HEK293 (cell line): ENCODE data around the gene AP1AR.
"Not testable (repeated sequence)": the region's sequence is repeated elsewhere in the genome, so short reads cannot be mapped to it uniquely, and the experiment has no call there.

Experiments
- CTCF ChIA-PET: fragments of 350-600 bp; formaldehyde crosslinking; extraction: SDS; loops from one replicate; lab custom pipeline; 2021; ENCODE audit warnings: antibody characterized with exemption; lab: Yijun Ruan, JAX
- POLR2A ChIA-PET: fragments of 300-600 bp; formaldehyde crosslinking; extraction: SDS; loops from one replicate; lab custom pipeline; 2020; ENCODE audit warnings: antibody characterized with exemption, inconsistent platforms; lab: Yijun Ruan, JAX
- H3K27ac ChIP-seq: fragments of 200-500 bp; sonication (Bioruptor generic); 2 replicates; pipeline ENCODE4 v1.5.1; 2014; ENCODE audit warnings: low read depth, low read length, control low read depth, inconsistent platforms; ENCODE audit errors: extremely low read depth
- H3K36me3 ChIP-seq, 2 experiments: fragments of 200-500 bp in 1 of 2; sonication (Bioruptor generic) in 1 of 2; 1 replicate in 1 of 2; 2 replicates in 1 of 2; pipeline ENCODE4 v1.5.1; 2014 to 2017; ENCODE audit warnings: inconsistent platforms in 2 of 2, low read length in 2 of 2; ENCODE audit not compliant: control insufficient read depth in 2 of 2, insufficient read depth in 1 of 2
- H3K4me1 ChIP-seq: fragments of 200-500 bp; sonication (Bioruptor generic); 2 replicates; pipeline ENCODE4 v1.5.1; 2014; ENCODE audit warnings: mild to moderate bottlenecking, low read length, inconsistent platforms; ENCODE audit not compliant: control insufficient read depth, insufficient read depth
- H3K4me3 ChIP-seq: 2 replicates; pipeline ENCODE4 v1.5.1; 2011; ENCODE audit warnings: low read depth, mild to moderate bottlenecking, control low read depth, low read length, moderate library complexity
- H3K9me3 ChIP-seq: fragments of 200-500 bp; sonication (Bioruptor generic); 2 replicates; pipeline ENCODE4 v1.5.1; 2014; ENCODE audit warnings: low read depth, low read length, inconsistent platforms; ENCODE audit not compliant: control insufficient read depth, insufficient read depth
- EGR2 ChIP-seq: fragments of 450-650 bp; formaldehyde crosslinking; IDR thresholded peaks from 2 replicates; pipeline ENCODE4 v1.5.1; 2016; ENCODE audit warnings: low read depth, missing biosample characterization, missing genetic modification characterization
- HOXD13 ChIP-seq: sonication (generic); formaldehyde crosslinking; IDR thresholded peaks from 2 replicates; pipeline ENCODE4 v1.8.0; 2022; ENCODE audit warnings: missing genetic modification reagents, borderline replicate concordance
- IKZF3 ChIP-seq: fragments of 450-650 bp; IDR thresholded peaks from 2 replicates; pipeline ENCODE4 v1.5.0; 2018; ENCODE audit warnings: missing biosample characterization, mild to moderate bottlenecking, missing genetic modification characterization, moderate library complexity
- MZF1 ChIP-seq: fragments of 450-650 bp; formaldehyde crosslinking; IDR thresholded peaks from 2 replicates; pipeline ENCODE4 v1.5.1; 2017; ENCODE audit warnings: missing biosample characterization, missing genetic modification characterization, borderline replicate concordance
- REST ChIP-seq: fragments of 450-650 bp; formaldehyde crosslinking; IDR thresholded peaks from 2 replicates; pipeline ENCODE4 v1.5.1; 2016; ENCODE audit warnings: missing biosample characterization, missing genetic modification characterization
- YY1 ChIP-seq: fragments of 450-650 bp; formaldehyde crosslinking; IDR thresholded peaks from 2 replicates; pipeline ENCODE4 v1.5.1; 2018; ENCODE audit warnings: missing biosample characterization, missing genetic modification characterization
- ZBTB17 ChIP-seq: fragments of 450-650 bp; formaldehyde crosslinking; IDR thresholded peaks from 2 replicates; pipeline ENCODE4 v1.5.1; 2016; ENCODE audit warnings: missing biosample characterization, missing genetic modification characterization
- ZBTB20 ChIP-seq: fragments of 450-650 bp; formaldehyde crosslinking; IDR thresholded peaks from 2 replicates; pipeline ENCODE4 v1.5.1; 2016; ENCODE audit warnings: missing biosample characterization, missing genetic modification characterization
- ZBTB48 ChIP-seq: fragments of 450-650 bp; formaldehyde crosslinking; IDR thresholded peaks from 2 replicates; pipeline ENCODE4 v1.5.1; 2016; ENCODE audit warnings: missing biosample characterization, missing genetic modification characterization
- ZEB2 ChIP-seq: fragments of 450-650 bp; formaldehyde crosslinking; IDR thresholded peaks from 2 replicates; pipeline ENCODE4 v1.5.1; 2016; ENCODE audit warnings: missing biosample characterization, missing genetic modification characterization
- ZFHX2 ChIP-seq: fragments of 450-650 bp; formaldehyde crosslinking; conservative IDR thresholded peaks from 2 replicates; pipeline ENCODE4 v1.5.1; 2016; ENCODE audit warnings: missing biosample characterization, missing genetic modification characterization
- ZFP69B ChIP-seq: fragments of 450-650 bp; formaldehyde crosslinking; IDR thresholded peaks from 2 replicates; pipeline ENCODE4 v1.5.1; 2016; ENCODE audit warnings: missing biosample characterization, missing genetic modification characterization
- ZIC2 ChIP-seq: fragments of 450-650 bp; formaldehyde crosslinking; IDR thresholded peaks from 2 replicates; pipeline ENCODE4 v1.5.1; 2016; ENCODE audit warnings: missing biosample characterization, missing genetic modification characterization
- ZNF132 ChIP-seq: fragments of 450-650 bp; formaldehyde crosslinking; IDR thresholded peaks from 2 replicates; pipeline ENCODE4 v1.5.1; 2017; ENCODE audit warnings: missing biosample characterization, missing genetic modification characterization, borderline replicate concordance
- ZNF488 ChIP-seq: fragments of 450-650 bp; formaldehyde crosslinking; IDR thresholded peaks from 2 replicates; pipeline ENCODE4 v1.5.1; 2016; ENCODE audit warnings: missing biosample characterization, missing genetic modification characterization
- ZNF692 ChIP-seq: fragments of 450-650 bp; formaldehyde crosslinking; IDR thresholded peaks from 2 replicates; pipeline ENCODE4 v1.5.1; 2016; ENCODE audit warnings: missing biosample characterization, missing genetic modification characterization
- TF ChIP-seq, protein P1 (sequence below): fragments of 450-650 bp; formaldehyde crosslinking; IDR thresholded peaks from 2 replicates; pipeline ENCODE4 v1.5.1; 2016; ENCODE audit warnings: missing biosample characterization, missing genetic modification characterization
- TF ChIP-seq, protein P2 (sequence below): fragments of 450-650 bp; formaldehyde crosslinking; IDR thresholded peaks from 2 replicates; pipeline ENCODE4 v1.5.1; 2017; ENCODE audit warnings: missing biosample characterization, missing genetic modification characterization

AP1AR gene

GRCh38 chr4:112309263-112309791, 77.7 kb downstream of the AP1AR start:
- H3K4me3 ChIP-seq = not testable (repeated sequence)
- TF ChIP-seq, protein P1, sequence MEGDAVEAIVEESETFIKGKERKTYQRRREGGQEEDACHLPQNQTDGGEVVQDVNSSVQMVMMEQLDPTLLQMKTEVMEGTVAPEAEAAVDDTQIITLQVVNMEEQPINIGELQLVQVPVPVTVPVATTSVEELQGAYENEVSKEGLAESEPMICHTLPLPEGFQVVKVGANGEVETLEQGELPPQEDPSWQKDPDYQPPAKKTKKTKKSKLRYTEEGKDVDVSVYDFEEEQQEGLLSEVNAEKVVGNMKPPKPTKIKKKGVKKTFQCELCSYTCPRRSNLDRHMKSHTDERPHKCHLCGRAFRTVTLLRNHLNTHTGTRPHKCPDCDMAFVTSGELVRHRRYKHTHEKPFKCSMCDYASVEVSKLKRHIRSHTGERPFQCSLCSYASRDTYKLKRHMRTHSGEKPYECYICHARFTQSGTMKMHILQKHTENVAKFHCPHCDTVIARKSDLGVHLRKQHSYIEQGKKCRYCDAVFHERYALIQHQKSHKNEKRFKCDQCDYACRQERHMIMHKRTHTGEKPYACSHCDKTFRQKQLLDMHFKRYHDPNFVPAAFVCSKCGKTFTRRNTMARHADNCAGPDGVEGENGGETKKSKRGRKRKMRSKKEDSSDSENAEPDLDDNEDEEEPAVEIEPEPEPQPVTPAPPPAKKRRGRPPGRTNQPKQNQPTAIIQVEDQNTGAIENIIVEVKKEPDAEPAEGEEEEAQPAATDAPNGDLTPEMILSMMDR (tag by site-specific recombination) = peak; percentile 29; the same call in 1 of the 2 replicates
- peak; percentile 74 for TF ChIP-seq ZNF692 (tag by site-specific recombination)
- peak; percentile 86 for TF ChIP-seq ZIC2 (tag by site-specific recombination)
- TF ChIP-seq REST (tag by site-specific recombination) = peak; percentile 84
- peak; percentile 86 for TF ChIP-seq ZFHX2 (tag by site-specific recombination)
- peak; percentile 54 for TF ChIP-seq EGR2
- TF ChIP-seq YY1 (tag by site-specific recombination) = 0 out of 2 replicates have a peak, but pooled peaks have one; percentile 19
- TF ChIP-seq ZBTB17 (tag by site-specific recombination) = 0 out of 2 replicates have a peak, but pooled peaks have one; percentile 18
- TF ChIP-seq ZFP69B (tag by site-specific recombination) = 0 out of 2 replicates have a peak, but pooled peaks have one; percentile 30
- CTCF ChIA-PET = interaction anchor here (0.6 to 1.6 kb wide), 2 partner anchors 11 to 457 kb away, joined by 4 to 7 read pairs; no protein-coding TSS in a partner anchor

GRCh38 chr4:112311516-112311915, 79.9 kb downstream of the AP1AR start:
- H3K4me3 ChIP-seq = no peak overlapping the region
- ChIA-PET POLR2A (no interaction called here), CTCF (no interaction called here)
- no peaks in the 10 kb centered on the region for H3K4me1 ChIP-seq
- H3K27ac ChIP-seq = no peak overlapping the region
- no peaks in the 10 kb centered on the region for H3K9me3 ChIP-seq
- H3K36me3 ChIP-seq = no peaks in the 10 kb centered on the region
- TF ChIP-seq, protein P2, sequence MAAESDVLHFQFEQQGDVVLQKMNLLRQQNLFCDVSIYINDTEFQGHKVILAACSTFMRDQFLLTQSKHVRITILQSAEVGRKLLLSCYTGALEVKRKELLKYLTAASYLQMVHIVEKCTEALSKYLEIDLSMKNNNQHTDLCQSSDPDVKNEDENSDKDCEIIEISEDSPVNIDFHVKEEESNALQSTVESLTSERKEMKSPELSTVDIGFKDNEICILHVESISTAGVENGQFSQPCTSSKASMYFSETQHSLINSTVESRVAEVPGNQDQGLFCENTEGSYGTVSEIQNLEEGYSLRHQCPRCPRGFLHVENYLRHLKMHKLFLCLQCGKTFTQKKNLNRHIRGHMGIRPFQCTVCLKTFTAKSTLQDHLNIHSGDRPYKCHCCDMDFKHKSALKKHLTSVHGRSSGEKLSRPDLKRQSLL = no peak
- TF ChIP-seq ZNF132 (no peak), ZBTB48 (no peak), HOXD13 (CRISPR knock-in tag) (no peak), ZBTB20 (no peak), ZEB2 (tag by site-specific recombination) (no peak), MZF1 (no peak), ZBTB17 (tag by site-specific recombination) (no peak), ZNF488 (tag by site-specific recombination) (no peak), IKZF3 (no peak)

More at GRCh38 chr4:112309263-112309791, 77.7 kb downstream of the AP1AR start:
- H3K9me3 ChIP-seq, H3K36me3 ChIP-seq, POLR2A ChIA-PET, H3K27ac ChIP-seq, H3K4me1 ChIP-seq: not testable (repeated sequence)
